ENCODE measurements around the gene KLHL11. TPM values are rescaled to one million over a fixed set of nuclear protein-coding genes. Genes with fewer than 3 reads are reported as not detected.

KLHL11 gene
- total RNA-seq, 6 experiments from 2014 or later, result 13.4 to 16.2 (median 15.7) TPM

GRCh38 chr17:41810659-41811548, 54.3 kb downstream of the KLHL11 start:
- H3K9me3 Mint-ChIP-seq, result no peaks in the 10 kb centered on the region; the same call in 1 of the 2 replicates
- H3K27me3 Mint-ChIP-seq (ENCODE audit: insufficient read depth), result peaks cover 2% of the 10 kb centered on the region
- H3K36me3 Mint-ChIP-seq (ENCODE audit: low read depth), result peaks cover 32% of the 10 kb centered on the region
- H3K27ac Mint-ChIP-seq, result peak overlapping the region; percentile 48
- peaks cover 29% of the 10 kb centered on the region for H3K4me1 Mint-ChIP-seq (ENCODE audit: low read depth)
- H3K4me3 Mint-ChIP-seq, result peak overlapping the region; percentile 96
- TF ChIP-seq, protein P1, sequence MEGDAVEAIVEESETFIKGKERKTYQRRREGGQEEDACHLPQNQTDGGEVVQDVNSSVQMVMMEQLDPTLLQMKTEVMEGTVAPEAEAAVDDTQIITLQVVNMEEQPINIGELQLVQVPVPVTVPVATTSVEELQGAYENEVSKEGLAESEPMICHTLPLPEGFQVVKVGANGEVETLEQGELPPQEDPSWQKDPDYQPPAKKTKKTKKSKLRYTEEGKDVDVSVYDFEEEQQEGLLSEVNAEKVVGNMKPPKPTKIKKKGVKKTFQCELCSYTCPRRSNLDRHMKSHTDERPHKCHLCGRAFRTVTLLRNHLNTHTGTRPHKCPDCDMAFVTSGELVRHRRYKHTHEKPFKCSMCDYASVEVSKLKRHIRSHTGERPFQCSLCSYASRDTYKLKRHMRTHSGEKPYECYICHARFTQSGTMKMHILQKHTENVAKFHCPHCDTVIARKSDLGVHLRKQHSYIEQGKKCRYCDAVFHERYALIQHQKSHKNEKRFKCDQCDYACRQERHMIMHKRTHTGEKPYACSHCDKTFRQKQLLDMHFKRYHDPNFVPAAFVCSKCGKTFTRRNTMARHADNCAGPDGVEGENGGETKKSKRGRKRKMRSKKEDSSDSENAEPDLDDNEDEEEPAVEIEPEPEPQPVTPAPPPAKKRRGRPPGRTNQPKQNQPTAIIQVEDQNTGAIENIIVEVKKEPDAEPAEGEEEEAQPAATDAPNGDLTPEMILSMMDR (IDR thresholded peaks at IDR 0.05), result no peak
- DNase-seq, result no peak

GRCh38 chr17:41806685-41807445, 58.4 kb downstream of the KLHL11 start:
- Mint-ChIP-seq H3K27me3 (ENCODE audit: insufficient read depth) (peaks cover 2% of the 10 kb centered on the region; the same call in 1 of the 2 replicates), H3K9me3 (no peaks in the 10 kb centered on the region; the same call in 1 of the 2 replicates), H3K4me3 (no peak overlapping the region), H3K4me1 (ENCODE audit: low read depth) (peaks cover 17% of the 10 kb centered on the region), H3K27ac (no peak overlapping the region), H3K36me3 (ENCODE audit: low read depth) (peaks cover 22% of the 10 kb centered on the region)
- no peak for DNase-seq
- TF ChIP-seq, protein P1 (IDR thresholded peaks at IDR 0.05), result no peak

Other genes starting within 250 kb of the KLHL11 start
- 1 to 10 TPM; 1.0 to 3.9 (median 2.9) TPM for gene KRT17, start 240.8 kb downstream of the KLHL11 start, total RNA-seq (2021; fragmentation: NEBNext Ultra II Directional; extraction: Animal tissue kit (Norgen Biotek cat#: 25700))
- gene EIF1, start 176.5 kb downstream of the KLHL11 start, total RNA-seq (2021; fragmentation: NEBNext Ultra II Directional; extraction: Animal tissue kit (Norgen Biotek cat#: 25700)), result 100 to 1,000 TPM; 723 to 810 (median 781) TPM
- not detected for gene GAST, start 153.1 kb downstream of the KLHL11 start, total RNA-seq (2021; fragmentation: NEBNext Ultra II Directional; extraction: Animal tissue kit (Norgen Biotek cat#: 25700))
- gene HAP1, start 130.8 kb downstream of the KLHL11 start, total RNA-seq (2021; fragmentation: NEBNext Ultra II Directional; extraction: Animal tissue kit (Norgen Biotek cat#: 25700)), result under 1 TPM in 2 of 6 experiments, not detected in 4; 0.09 to 0.12 TPM
- gene JUP, start 78.7 kb downstream of the KLHL11 start, total RNA-seq (2021; fragmentation: NEBNext Ultra II Directional; extraction: Animal tissue kit (Norgen Biotek cat#: 25700)), result 1 to 10 TPM; 1.5 to 9.1 (median 1.9) TPM
- gene P3H4, start 53.5 kb downstream of the KLHL11 start, total RNA-seq (2021; fragmentation: NEBNext Ultra II Directional; extraction: Animal tissue kit (Norgen Biotek cat#: 25700)), result 10 to 100 TPM; 48.8 to 75.5 (median 50.3) TPM
- gene FKBP10, start 52.4 kb downstream of the KLHL11 start, total RNA-seq (2021; fragmentation: NEBNext Ultra II Directional; extraction: Animal tissue kit (Norgen Biotek cat#: 25700)), result 100 to 1,000 TPM; 417 to 500 (median 442) TPM
- 10 to 100 TPM; 33.9 to 55.2 (median 37.3) TPM for gene NT5C3B, start 29.2 kb downstream of the KLHL11 start, total RNA-seq (2021; fragmentation: NEBNext Ultra II Directional; extraction: Animal tissue kit (Norgen Biotek cat#: 25700))
- not detected for gene KLHL10, start 27.6 kb downstream of the KLHL11 start, total RNA-seq (2021; fragmentation: NEBNext Ultra II Directional; extraction: Animal tissue kit (Norgen Biotek cat#: 25700))
- 100 to 1,000 TPM; 254 to 315 (median 279) TPM for gene ACLY, start 53.5 kb upstream of the KLHL11 start, total RNA-seq (2021; fragmentation: NEBNext Ultra II Directional; extraction: Animal tissue kit (Norgen Biotek cat#: 25700))
- gene ODAD4, start 65.2 kb upstream of the KLHL11 start, total RNA-seq (2021; fragmentation: NEBNext Ultra II Directional; extraction: Animal tissue kit (Norgen Biotek cat#: 25700)), result 1 to 10 TPM in 3 of 6 experiments, under 1 TPM in 3; 0.74 to 1.8 (median 0.97) TPM
- gene CNP, start 101.4 kb upstream of the KLHL11 start, total RNA-seq (2021; fragmentation: NEBNext Ultra II Directional; extraction: Animal tissue kit (Norgen Biotek cat#: 25700)), result 100 to 1,000 TPM; 105 to 118 (median 111) TPM
- 100 to 1,000 TPM in 3 of 6 experiments, 10 to 100 TPM in 3; 85.0 to 115 (median 100) TPM for gene DNAJC7, start 152.0 kb upstream of the KLHL11 start, total RNA-seq (2021; fragmentation: NEBNext Ultra II Directional; extraction: Animal tissue kit (Norgen Biotek cat#: 25700))
- 10 to 100 TPM; 37.1 to 43.9 (median 40.3) TPM for gene NKIRAS2, start 154.7 kb upstream of the KLHL11 start, total RNA-seq (2021; fragmentation: NEBNext Ultra II Directional; extraction: Animal tissue kit (Norgen Biotek cat#: 25700))
- under 1 TPM in 4 of 6 experiments, not detected in 2; 0.07 to 0.10 (median 0.08) TPM for gene C17orf113, start 185.2 kb upstream of the KLHL11 start, total RNA-seq (2021; fragmentation: NEBNext Ultra II Directional; extraction: Animal tissue kit (Norgen Biotek cat#: 25700))
- not detected for gene ZNF385C, start 233.1 kb upstream of the KLHL11 start, total RNA-seq (2021; fragmentation: NEBNext Ultra II Directional; extraction: Animal tissue kit (Norgen Biotek cat#: 25700))
- gene DHX58, start 247.3 kb upstream of the KLHL11 start, total RNA-seq (2021; fragmentation: NEBNext Ultra II Directional; extraction: Animal tissue kit (Norgen Biotek cat#: 25700)), result 1 to 10 TPM; 4.0 to 5.3 (median 4.2) TPM